ENCODE data around the gene ETFDH. TPM values are rescaled to one million over a fixed set of nuclear protein-coding genes. Genes with fewer than 3 reads are reported as not detected.

The ETFDH gene
- total and polyA plus RNA-seq, 10 of the 15 experiments (the other 5 are each of a cell fraction or from before 2014, with no cell fraction given): 10.9 to 30.4 (median 20.6) TPM

DNA sequence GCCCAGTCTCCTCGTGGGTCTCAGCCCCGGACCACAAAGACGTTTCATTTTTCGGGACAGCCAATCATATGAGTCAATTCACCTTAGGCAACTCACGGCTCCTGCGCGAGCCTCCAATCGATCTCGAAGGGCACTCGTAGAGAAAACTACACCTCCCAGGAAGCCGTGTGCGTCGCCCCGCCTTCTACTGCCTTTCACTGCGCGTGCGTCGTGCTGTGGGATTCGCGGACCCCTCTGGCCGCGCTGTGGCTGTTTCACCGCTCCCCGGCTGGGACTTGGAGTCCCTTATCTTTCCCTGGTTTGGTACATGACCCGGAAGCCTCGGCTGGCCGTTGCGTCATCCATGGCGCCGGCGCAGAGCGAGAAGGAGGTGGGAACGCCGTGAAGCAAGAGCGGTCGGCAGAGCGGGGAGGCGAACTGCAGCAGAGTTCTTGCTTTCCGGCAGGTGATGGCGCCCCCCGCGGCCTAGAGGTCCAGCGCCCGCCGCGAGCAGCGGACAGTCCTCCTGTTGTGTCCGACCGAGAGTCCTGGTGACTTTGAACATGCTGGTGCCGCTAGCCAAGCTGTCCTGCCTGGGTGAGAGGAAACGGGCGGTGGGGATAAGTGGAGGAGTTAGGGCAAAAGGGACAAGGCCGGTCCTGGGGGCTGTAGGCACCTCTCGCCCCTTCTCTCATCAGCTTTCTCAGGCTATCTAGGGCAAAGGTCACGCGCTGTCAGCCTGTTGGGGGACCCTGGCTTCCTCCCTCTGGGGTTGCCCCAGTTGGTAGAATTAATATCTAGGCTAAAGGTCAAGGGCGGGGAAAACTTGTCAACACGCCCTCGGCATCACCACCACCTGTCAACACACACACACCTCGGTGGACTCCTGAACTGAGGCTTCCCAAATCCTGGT lies at the start of gene ETFDH (continued):
- TF ChIP-seq SIN3A (IDR thresholded peaks at IDR 0.05; ENCODE audit: low read depth, low read length): no peak; the same call in none of the 2 replicates
- no peak for TF ChIP-seq POLR2AphosphoS2 (IDR thresholded peaks at IDR 0.05; ENCODE audit: low read depth, low read length)
- TF ChIP-seq, protein P1, sequence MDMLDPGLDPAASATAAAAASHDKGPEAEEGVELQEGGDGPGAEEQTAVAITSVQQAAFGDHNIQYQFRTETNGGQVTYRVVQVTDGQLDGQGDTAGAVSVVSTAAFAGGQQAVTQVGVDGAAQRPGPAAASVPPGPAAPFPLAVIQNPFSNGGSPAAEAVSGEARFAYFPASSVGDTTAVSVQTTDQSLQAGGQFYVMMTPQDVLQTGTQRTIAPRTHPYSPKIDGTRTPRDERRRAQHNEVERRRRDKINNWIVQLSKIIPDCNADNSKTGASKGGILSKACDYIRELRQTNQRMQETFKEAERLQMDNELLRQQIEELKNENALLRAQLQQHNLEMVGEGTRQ (IDR thresholded peaks at IDR 0.05; ENCODE audit: borderline replicate concordance, low read depth, low read length): no peak; the same call in 1 of the 2 replicates
- peak; percentile 42; the same call in 1 of the 2 replicates for TF ChIP-seq MTA2 (IDR thresholded peaks at IDR 0.05; ENCODE audit: low read depth)
- peak; percentile 99 for TF ChIP-seq IKZF1 (conservative IDR thresholded peaks at IDR 0.05)
- TF ChIP-seq RAD21 (IDR thresholded peaks at IDR 0.05; ENCODE audit: insufficient read depth, low read depth, low read length): no peak
- TF ChIP-seq WRNIP1 (IDR thresholded peaks at IDR 0.05; ENCODE audit: borderline replicate concordance, low read depth, low read length): no peak
- TF ChIP-seq RFX5 (IDR thresholded peaks at IDR 0.05; ENCODE audit: low read depth, low read length): peak; percentile 77
- no peak for TF ChIP-seq ZNF384 (IDR thresholded peaks at IDR 0.05; ENCODE audit: borderline replicate concordance, low read depth, low read length)
- TF ChIP-seq NR2C1 (IDR thresholded peaks at IDR 0.05): peak; percentile 86
- no peak for TF ChIP-seq ZNF274 (IDR thresholded peaks at IDR 0.05; ENCODE audit: insufficient read depth, insufficient read length)
- peak; percentile 24 for TF ChIP-seq MEF2B (IDR thresholded peaks at IDR 0.05; ENCODE audit: partially characterized antibody, poor library complexity, severe bottlenecking)
- no peak for TF ChIP-seq CUX1 (IDR thresholded peaks at IDR 0.05; ENCODE audit: insufficient replicate concordance, low read depth, low read length)
- TF ChIP-seq NFYA (IDR thresholded peaks at IDR 0.05; ENCODE audit: borderline replicate concordance, low read depth, low read length): no peak
- no peak for TF ChIP-seq ASH2L (IDR thresholded peaks at IDR 0.05; ENCODE audit: borderline replicate concordance, low read depth)
- peak; percentile 56; the same call in 1 of the 2 replicates for TF ChIP-seq BACH1 (IDR thresholded peaks at IDR 0.05; ENCODE audit: borderline replicate concordance)
- TF ChIP-seq NFXL1 (IDR thresholded peaks at IDR 0.05; ENCODE audit: borderline replicate concordance): no peak
- TF ChIP-seq HCFC1 (IDR thresholded peaks at IDR 0.05; ENCODE audit: low read length): peak; percentile 97
- TF ChIP-seq SIX5 (IDR thresholded peaks at IDR 0.05; ENCODE audit: low read depth, low read length, severe bottlenecking): peak; percentile 92
- TF ChIP-seq, protein P2, sequence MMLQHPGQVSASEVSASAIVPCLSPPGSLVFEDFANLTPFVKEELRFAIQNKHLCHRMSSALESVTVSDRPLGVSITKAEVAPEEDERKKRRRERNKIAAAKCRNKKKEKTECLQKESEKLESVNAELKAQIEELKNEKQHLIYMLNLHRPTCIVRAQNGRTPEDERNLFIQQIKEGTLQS (IDR thresholded peaks at IDR 0.05; ENCODE audit: borderline replicate concordance, extremely low read depth, low read depth, low read length): peak; percentile 64; the same call in 1 of the 2 replicates
- TF ChIP-seq, protein P3, sequence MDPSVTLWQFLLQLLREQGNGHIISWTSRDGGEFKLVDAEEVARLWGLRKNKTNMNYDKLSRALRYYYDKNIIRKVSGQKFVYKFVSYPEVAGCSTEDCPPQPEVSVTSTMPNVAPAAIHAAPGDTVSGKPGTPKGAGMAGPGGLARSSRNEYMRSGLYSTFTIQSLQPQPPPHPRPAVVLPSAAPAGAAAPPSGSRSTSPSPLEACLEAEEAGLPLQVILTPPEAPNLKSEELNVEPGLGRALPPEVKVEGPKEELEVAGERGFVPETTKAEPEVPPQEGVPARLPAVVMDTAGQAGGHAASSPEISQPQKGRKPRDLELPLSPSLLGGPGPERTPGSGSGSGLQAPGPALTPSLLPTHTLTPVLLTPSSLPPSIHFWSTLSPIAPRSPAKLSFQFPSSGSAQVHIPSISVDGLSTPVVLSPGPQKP (IDR thresholded peaks at IDR 0.05; ENCODE audit: low read depth, low read length): peak; percentile 67; the same call in 1 of the 2 replicates

All from GM12878 (cell line).